GM12892 (cell line): ENCODE measurements around the gene ZNF423.

ENCODE experiments used
- POLR2A ChIP-seq: IDR thresholded peaks from 2 replicates; pipeline ENCODE4 v1.6.1; 2011; ENCODE audit warnings: low read depth, low read length, control low read depth
- TAF1 ChIP-seq: IDR thresholded peaks from 2 replicates; pipeline ENCODE4 v1.6.1; 2011; ENCODE audit warnings: low read depth, mild to moderate bottlenecking, control low read depth, low read length, borderline replicate concordance

GRCh38 chr16:49834531-49835151 lies 21.3 kb downstream of the ZNF423 start:
- TF ChIP-seq POLR2A (no peak), TAF1 (no peak)
